ENCODE results near the gene C17orf67.

DNA sequence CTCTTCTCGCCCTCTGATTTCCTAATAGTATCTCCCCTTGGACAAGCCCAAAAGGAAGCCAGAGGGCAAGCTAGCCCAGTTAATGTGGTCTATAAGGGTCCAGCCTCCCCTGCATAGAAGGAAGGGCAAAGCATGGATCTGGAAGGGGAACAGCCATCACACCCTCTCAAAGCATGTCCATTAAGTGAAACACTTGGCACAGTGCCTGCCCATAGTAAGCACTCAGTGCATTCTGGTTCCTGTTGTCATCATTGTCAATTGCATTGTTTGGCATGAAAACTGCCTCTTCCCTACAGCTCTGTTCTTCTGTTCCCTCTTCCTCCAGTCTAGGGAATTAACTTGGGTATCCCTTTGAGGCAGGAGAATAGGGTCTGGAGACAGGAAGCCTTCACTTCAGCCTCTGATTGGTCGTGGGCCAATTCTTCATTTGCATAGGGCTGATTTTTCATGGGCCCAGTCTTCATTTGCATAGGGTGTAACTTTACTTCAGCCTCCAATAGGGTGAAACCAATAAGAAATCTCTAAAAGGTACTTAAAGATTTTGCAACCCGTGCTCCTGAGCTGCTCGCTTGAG, 81.4 kb downstream of the C17orf67 start:
- TF ChIP-seq, protein P1, sequence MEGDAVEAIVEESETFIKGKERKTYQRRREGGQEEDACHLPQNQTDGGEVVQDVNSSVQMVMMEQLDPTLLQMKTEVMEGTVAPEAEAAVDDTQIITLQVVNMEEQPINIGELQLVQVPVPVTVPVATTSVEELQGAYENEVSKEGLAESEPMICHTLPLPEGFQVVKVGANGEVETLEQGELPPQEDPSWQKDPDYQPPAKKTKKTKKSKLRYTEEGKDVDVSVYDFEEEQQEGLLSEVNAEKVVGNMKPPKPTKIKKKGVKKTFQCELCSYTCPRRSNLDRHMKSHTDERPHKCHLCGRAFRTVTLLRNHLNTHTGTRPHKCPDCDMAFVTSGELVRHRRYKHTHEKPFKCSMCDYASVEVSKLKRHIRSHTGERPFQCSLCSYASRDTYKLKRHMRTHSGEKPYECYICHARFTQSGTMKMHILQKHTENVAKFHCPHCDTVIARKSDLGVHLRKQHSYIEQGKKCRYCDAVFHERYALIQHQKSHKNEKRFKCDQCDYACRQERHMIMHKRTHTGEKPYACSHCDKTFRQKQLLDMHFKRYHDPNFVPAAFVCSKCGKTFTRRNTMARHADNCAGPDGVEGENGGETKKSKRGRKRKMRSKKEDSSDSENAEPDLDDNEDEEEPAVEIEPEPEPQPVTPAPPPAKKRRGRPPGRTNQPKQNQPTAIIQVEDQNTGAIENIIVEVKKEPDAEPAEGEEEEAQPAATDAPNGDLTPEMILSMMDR (IDR thresholded peaks at IDR 0.05; ENCODE audit: borderline replicate concordance, extremely low read depth, low read length, poor library complexity, severe bottlenecking): no peak
- no peak for TF ChIP-seq EZH2 (IDR thresholded peaks at IDR 0.05; ENCODE audit: borderline replicate concordance, low read depth, low read length, severe bottlenecking)
